ENCODE measurements around the gene NR2F2. TPM values are rescaled to one million over a fixed set of nuclear protein-coding genes. Genes with fewer than 3 reads are reported as not detected.

Gene NR2F2
- polyA plus RNA-seq, 1 donor (not counting 4 experiments of a cell fraction or from before 2014, with no cell fraction given) = 19.5 TPM

DNA sequence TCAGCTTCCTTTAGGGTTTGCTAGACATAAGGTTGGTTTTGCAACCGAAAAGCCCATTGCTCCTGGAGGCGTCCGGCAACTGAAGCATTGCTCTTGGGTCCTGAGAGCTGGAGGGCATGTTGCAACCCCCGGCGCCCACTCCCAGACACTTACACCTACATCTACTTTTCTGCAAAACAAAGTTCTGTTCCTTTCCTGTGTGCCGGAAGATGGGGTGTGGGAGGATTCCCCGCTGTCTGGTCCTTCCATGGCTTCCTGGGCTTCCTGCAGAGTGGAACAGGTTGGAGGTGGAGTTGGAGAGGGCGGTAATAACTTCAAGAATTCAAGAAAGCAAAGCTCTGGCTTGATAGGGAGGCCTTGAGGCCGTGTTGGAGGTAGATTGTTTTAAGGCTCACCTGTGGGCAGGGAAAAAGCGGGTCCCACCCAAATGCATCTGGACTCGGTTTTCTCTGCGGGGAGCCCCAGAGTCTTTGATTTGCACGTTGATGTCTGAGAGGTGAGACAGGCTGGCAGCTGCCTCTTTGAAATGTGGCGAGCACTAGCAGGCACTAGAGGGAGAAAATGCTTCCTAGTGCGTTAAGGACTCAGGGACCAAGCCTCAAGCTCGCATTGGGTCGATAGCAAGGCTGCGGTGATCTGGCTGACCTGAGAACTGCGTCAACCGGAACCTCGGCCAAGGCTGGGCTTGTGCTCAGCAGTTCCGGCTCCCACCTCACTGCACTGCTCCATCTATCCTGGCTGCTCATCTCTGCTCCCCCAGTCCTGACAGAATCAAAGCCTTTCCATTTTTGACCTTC, 39.5 kb downstream of the NR2F2 start:
- Histone ChIP-seq H2AFZ (ENCODE audit: control insufficient read depth, low read length) (no peak overlapping the region), H3K9me3 (ENCODE audit: control insufficient read depth, low read depth, low read length) (no peaks in the 10 kb centered on the region), H3K9ac (ENCODE audit: control insufficient read depth, extremely low read depth, insufficient read depth, low read length) (no peak overlapping the region), H3K4me3 (ENCODE audit: control insufficient read depth in 2 of 3, extremely low read depth in 1 of 3, insufficient read depth in 2 of 3, low read depth in 1 of 3, low read length in 3 of 3) (no peak overlapping the region), H3K4me1 (ENCODE audit: control insufficient read depth, extremely low read depth, insufficient read depth, low read length) (no peaks in the 10 kb centered on the region), H3K27me3 (ENCODE audit: control insufficient read depth, extremely low read depth, insufficient read depth, low read length) (peaks cover 54% of the 10 kb centered on the region), H3K36me3 (ENCODE audit: control insufficient read depth in 2 of 2, extremely low read depth in 1 of 2, insufficient read depth in 2 of 2, low read length in 2 of 2) (no peaks in the 10 kb centered on the region), H3K79me2 (ENCODE audit: control insufficient read depth, insufficient read depth, low read length) (no peaks in the 10 kb centered on the region), H4K20me1 (ENCODE audit: control insufficient read depth, extremely low read depth, insufficient read depth, low read length) (no peaks in the 10 kb centered on the region), H3K27ac (ENCODE audit: control insufficient read depth, insufficient read depth, low read length) (no peak overlapping the region), H3K4me2 (ENCODE audit: control insufficient read depth, extremely low read depth, insufficient read depth, low read depth, low read length) (no peak overlapping the region), H3K9me1 (ENCODE audit: control insufficient read depth, extremely low read depth, insufficient read depth, low read length) (no peaks in the 10 kb centered on the region)
- TF ChIP-seq, protein P1, sequence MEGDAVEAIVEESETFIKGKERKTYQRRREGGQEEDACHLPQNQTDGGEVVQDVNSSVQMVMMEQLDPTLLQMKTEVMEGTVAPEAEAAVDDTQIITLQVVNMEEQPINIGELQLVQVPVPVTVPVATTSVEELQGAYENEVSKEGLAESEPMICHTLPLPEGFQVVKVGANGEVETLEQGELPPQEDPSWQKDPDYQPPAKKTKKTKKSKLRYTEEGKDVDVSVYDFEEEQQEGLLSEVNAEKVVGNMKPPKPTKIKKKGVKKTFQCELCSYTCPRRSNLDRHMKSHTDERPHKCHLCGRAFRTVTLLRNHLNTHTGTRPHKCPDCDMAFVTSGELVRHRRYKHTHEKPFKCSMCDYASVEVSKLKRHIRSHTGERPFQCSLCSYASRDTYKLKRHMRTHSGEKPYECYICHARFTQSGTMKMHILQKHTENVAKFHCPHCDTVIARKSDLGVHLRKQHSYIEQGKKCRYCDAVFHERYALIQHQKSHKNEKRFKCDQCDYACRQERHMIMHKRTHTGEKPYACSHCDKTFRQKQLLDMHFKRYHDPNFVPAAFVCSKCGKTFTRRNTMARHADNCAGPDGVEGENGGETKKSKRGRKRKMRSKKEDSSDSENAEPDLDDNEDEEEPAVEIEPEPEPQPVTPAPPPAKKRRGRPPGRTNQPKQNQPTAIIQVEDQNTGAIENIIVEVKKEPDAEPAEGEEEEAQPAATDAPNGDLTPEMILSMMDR (optimal IDR thresholded peaks at IDR 0.05 in 1 of 3, IDR thresholded peaks at IDR 0.05 in 1 of 3, conservative IDR thresholded peaks at IDR 0.05 in 1 of 3; ENCODE audit: extremely low read depth in 1 of 3, insufficient read depth in 2 of 3, low read length in 3 of 3) = no peak
- peak; percentile 25 for TF ChIP-seq EZH2 (IDR thresholded peaks at IDR 0.05; ENCODE audit: low read length)
- FAIRE-seq (no peak), DNase-seq (ENCODE audit: low read depth, low spot score) (no peak)
- dilution Hi-C loops (cut with MboI; ENCODE audit: extremely low pct_ligation_motif_present, low sequenced_read_pairs) = no loop called here

DNA sequence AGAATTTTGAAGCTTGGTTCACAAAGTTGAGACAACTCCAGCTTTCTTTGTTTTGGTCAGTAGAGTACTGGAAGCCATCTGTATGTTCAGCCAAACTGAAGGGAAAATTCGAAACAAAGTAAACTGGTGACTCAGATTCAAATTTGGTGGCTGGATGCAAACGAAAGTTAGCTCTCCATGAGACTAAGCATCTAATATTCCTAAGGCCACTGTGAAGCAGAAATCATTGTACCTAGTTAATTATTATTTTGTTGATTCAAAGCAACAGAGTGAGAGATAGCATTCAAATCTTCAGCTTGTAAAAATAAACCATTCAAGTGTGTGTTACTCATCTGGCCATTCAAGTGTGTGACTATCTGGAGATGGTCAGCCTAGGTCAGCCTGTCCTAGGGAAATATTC, 42.1 kb downstream of the NR2F2 start:
- FAIRE-seq = no peak
- TF ChIP-seq EZH2 (IDR thresholded peaks at IDR 0.05; ENCODE audit: low read length) = no peak
- TF ChIP-seq, protein P1 (optimal IDR thresholded peaks at IDR 0.05 in 1 of 3, IDR thresholded peaks at IDR 0.05 in 1 of 3, conservative IDR thresholded peaks at IDR 0.05 in 1 of 3; ENCODE audit: extremely low read depth in 1 of 3, insufficient read depth in 2 of 3, low read length in 3 of 3) = no peak

More for the DNA sequence above, 42.1 kb downstream of the NR2F2 start:
- Histone ChIP-seq H3K36me3 (ENCODE audit: control insufficient read depth in 2 of 2, extremely low read depth in 1 of 2, insufficient read depth in 2 of 2, low read length in 2 of 2) (no peaks in the 10 kb centered on the region), H3K4me3 (ENCODE audit: control insufficient read depth in 2 of 3, extremely low read depth in 1 of 3, insufficient read depth in 2 of 3, low read depth in 1 of 3, low read length in 3 of 3) (no peak overlapping the region), H3K9ac (ENCODE audit: control insufficient read depth, extremely low read depth, insufficient read depth, low read length) (no peak overlapping the region), H4K20me1 (ENCODE audit: control insufficient read depth, extremely low read depth, insufficient read depth, low read length) (no peaks in the 10 kb centered on the region), H3K79me2 (ENCODE audit: control insufficient read depth, insufficient read depth, low read length) (no peaks in the 10 kb centered on the region), H3K9me1 (ENCODE audit: control insufficient read depth, extremely low read depth, insufficient read depth, low read length) (no peaks in the 10 kb centered on the region), H3K9me3 (ENCODE audit: control insufficient read depth, low read depth, low read length) (no peaks in the 10 kb centered on the region), H3K27ac (ENCODE audit: control insufficient read depth, insufficient read depth, low read length) (no peak overlapping the region), H3K4me1 (ENCODE audit: control insufficient read depth, extremely low read depth, insufficient read depth, low read length) (no peaks in the 10 kb centered on the region), H3K4me2 (ENCODE audit: control insufficient read depth, extremely low read depth, insufficient read depth, low read depth, low read length) (no peak overlapping the region), H3K27me3 (ENCODE audit: control insufficient read depth, extremely low read depth, insufficient read depth, low read length) (peaks cover 29% of the 10 kb centered on the region), H2AFZ (ENCODE audit: control insufficient read depth, low read length) (no peak overlapping the region)
- DNase-seq (ENCODE audit: low read depth, low spot score) = no peak
- dilution Hi-C loops (cut with MboI; ENCODE audit: extremely low pct_ligation_motif_present, low sequenced_read_pairs) = no loop called here

Data from keratinocyte (primary cell).